ENCODE measurements around the gene GP5. TPM values are rescaled to one million over a fixed set of nuclear protein-coding genes. Genes with fewer than 3 reads are reported as not detected.

The GP5 gene
- total and polyA plus RNA-seq, 2 donors (not counting 1 experiment from before 2014, with no cell fraction given), result 0.01 to 0.15 TPM

DNA sequence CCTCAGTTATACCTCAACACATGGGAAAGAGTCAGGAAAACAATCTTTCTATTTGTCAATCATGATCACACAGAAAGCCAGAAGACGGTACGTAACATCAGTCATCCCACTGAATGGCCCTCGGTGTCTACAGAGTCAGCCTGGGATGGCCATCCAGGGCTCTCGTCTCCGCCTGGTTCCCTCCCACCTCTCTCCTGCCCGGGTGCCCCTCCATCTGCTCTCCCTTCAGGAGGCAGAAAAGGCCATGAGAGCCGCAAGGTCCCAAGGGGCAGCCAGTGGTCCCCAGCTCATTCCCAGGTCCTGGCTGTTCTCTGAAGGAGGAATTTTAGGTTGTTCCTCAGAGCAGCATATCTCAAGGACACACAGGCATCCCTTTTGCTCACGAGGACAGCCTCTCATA, 25.2 kb downstream of the GP5 start:
- no peak overlapping the region for H3K4me2 ChIP-seq (replicated peaks; ENCODE audit: low read depth, low read length, poor library complexity, severe bottlenecking)
- ChIA-PET CTCF (no interaction called here), POLR2A (no interaction called here)
- no peak overlapping the region for H3K27ac Mint-ChIP-seq
- H4K20me1 ChIP-seq (ENCODE audit: control insufficient read depth, insufficient read depth, low read length, poor library complexity, severe bottlenecking), result no peaks in the 10 kb centered on the region
- no peaks in the 10 kb centered on the region for H3K9me3 Mint-ChIP-seq (ENCODE audit: insufficient read depth)
- ATAC-seq (ENCODE audit: low read depth) (no peak), DNase-seq (no peak)
- H3K27me3 ChIP-seq (replicated peaks in 1 of 4; ENCODE audit: control extremely low read depth in 1 of 4, control insufficient read depth in 3 of 4, insufficient read depth in 4 of 4, low read length in 3 of 4), result peaks cover 0 to 19% (median 3%) of the 10 kb centered on the region in 4 experiments
- H3K4me1 ChIP-seq (ENCODE audit: control insufficient read depth in 2 of 2, insufficient read depth in 2 of 2, low read length in 2 of 2), result no peaks in the 10 kb centered on the region
- no peaks in the 10 kb centered on the region for H3K4me1 Mint-ChIP-seq
- peaks cover 0 to 3% (median 0%) of the 10 kb centered on the region in 3 donors for H3K9me3 ChIP-seq (ENCODE audit: control extremely low read depth in 1 of 3, control insufficient read depth in 2 of 3, insufficient read depth in 1 of 3, low read length in 2 of 3)
- 83% methylated on average over 7 of the region's 8 CpGs for WGBS (ENCODE audit: insufficient coverage)
- TF ChIP-seq, protein P1, sequence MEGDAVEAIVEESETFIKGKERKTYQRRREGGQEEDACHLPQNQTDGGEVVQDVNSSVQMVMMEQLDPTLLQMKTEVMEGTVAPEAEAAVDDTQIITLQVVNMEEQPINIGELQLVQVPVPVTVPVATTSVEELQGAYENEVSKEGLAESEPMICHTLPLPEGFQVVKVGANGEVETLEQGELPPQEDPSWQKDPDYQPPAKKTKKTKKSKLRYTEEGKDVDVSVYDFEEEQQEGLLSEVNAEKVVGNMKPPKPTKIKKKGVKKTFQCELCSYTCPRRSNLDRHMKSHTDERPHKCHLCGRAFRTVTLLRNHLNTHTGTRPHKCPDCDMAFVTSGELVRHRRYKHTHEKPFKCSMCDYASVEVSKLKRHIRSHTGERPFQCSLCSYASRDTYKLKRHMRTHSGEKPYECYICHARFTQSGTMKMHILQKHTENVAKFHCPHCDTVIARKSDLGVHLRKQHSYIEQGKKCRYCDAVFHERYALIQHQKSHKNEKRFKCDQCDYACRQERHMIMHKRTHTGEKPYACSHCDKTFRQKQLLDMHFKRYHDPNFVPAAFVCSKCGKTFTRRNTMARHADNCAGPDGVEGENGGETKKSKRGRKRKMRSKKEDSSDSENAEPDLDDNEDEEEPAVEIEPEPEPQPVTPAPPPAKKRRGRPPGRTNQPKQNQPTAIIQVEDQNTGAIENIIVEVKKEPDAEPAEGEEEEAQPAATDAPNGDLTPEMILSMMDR (IDR thresholded peaks at IDR 0.05), result no peak
- TF ChIP-seq EZH2 (IDR thresholded peaks at IDR 0.05; ENCODE audit: borderline replicate concordance, insufficient read depth, low read depth, low read length, poor library complexity, severe bottlenecking), result no peak
- H3K4me3 Mint-ChIP-seq, result no peak overlapping the region
- H3K9ac ChIP-seq (ENCODE audit: low read length), result no peak overlapping the region
- intact Hi-C loops (cut with micrococcal nuclease), result no loop called here
- H2AFZ ChIP-seq (ENCODE audit: insufficient read depth, low read depth, low read length, poor library complexity, severe bottlenecking), result no peak overlapping the region
- H3K4me3 ChIP-seq (ENCODE audit: control extremely low read depth in 1 of 5, extremely low read depth in 1 of 5, insufficient read depth in 1 of 5, low read depth in 2 of 5, low read length in 4 of 5), result no peak overlapping the region
- H3K79me2 ChIP-seq (ENCODE audit: control insufficient read depth, insufficient read depth, low read length), result no peaks in the 10 kb centered on the region
- no peak overlapping the region for H3K27ac ChIP-seq (ENCODE audit: low read length in 2 of 2)
- peaks cover 52% of the 10 kb centered on the region for H3K27me3 Mint-ChIP-seq
- H3K36me3 ChIP-seq (replicated peaks in 1 of 2; ENCODE audit: control extremely low read depth in 1 of 2, control insufficient read depth in 1 of 2, extremely low read depth in 1 of 2, insufficient read depth in 2 of 2, low read length in 1 of 2), result no peaks in the 10 kb centered on the region

DNA sequence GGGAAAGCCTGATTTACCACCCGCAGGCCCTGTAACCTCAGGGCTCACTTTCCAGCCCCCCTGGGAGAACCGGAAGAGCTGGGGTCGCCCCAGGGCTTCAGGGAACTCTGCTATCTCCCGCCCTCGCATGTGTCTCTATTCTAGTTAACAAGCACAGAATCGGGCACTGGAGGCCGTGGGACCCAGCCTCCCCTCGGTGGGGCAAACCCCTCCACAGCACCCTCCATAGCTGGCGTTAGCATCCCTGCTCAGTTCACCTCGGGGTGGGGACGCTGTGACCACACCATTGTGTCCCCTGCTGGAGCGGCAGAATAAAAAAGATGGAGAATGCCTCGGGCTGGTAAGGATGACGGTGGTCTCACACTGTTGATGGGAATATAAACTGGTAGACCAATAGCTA, 26.0 kb downstream of the GP5 start:
- Histone ChIP-seq H3K79me2 (ENCODE audit: control insufficient read depth, insufficient read depth, low read length) (no peaks in the 10 kb centered on the region), H3K27me3 (replicated peaks in 1 of 4; ENCODE audit: control extremely low read depth in 1 of 4, control insufficient read depth in 3 of 4, insufficient read depth in 4 of 4, low read length in 3 of 4) (peaks cover 0 to 28% (median 3%) of the 10 kb centered on the region in 4 experiments), H2AFZ (ENCODE audit: insufficient read depth, low read depth, low read length, poor library complexity, severe bottlenecking) (no peak overlapping the region), H3K9ac (ENCODE audit: low read length) (no peak overlapping the region), H3K36me3 (replicated peaks in 1 of 2; ENCODE audit: control extremely low read depth in 1 of 2, control insufficient read depth in 1 of 2, extremely low read depth in 1 of 2, insufficient read depth in 2 of 2, low read length in 1 of 2) (no peaks in the 10 kb centered on the region), H3K9me3 (ENCODE audit: control extremely low read depth in 1 of 3, control insufficient read depth in 2 of 3, insufficient read depth in 1 of 3, low read length in 2 of 3) (peaks cover 0 to 3% (median 0%) of the 10 kb centered on the region in 3 donors), H3K4me3 (ENCODE audit: control extremely low read depth in 1 of 5, extremely low read depth in 1 of 5, insufficient read depth in 1 of 5, low read depth in 2 of 5, low read length in 4 of 5) (no peak overlapping the region), H3K27ac (ENCODE audit: low read length in 2 of 2) (no peak overlapping the region), H3K4me1 (ENCODE audit: control insufficient read depth in 2 of 2, insufficient read depth in 2 of 2, low read length in 2 of 2) (no peaks in the 10 kb centered on the region), H4K20me1 (ENCODE audit: control insufficient read depth, insufficient read depth, low read length, poor library complexity, severe bottlenecking) (no peaks in the 10 kb centered on the region), H3K4me2 (replicated peaks; ENCODE audit: low read depth, low read length, poor library complexity, severe bottlenecking) (no peak overlapping the region)
- intact Hi-C loops (cut with micrococcal nuclease), result no loop called here
- 89% methylated on average over 9 of the region's 14 CpGs for WGBS (ENCODE audit: insufficient coverage)
- no peak overlapping the region for H3K27ac Mint-ChIP-seq
- peaks cover 52% of the 10 kb centered on the region for H3K27me3 Mint-ChIP-seq
- H3K4me1 Mint-ChIP-seq, result no peaks in the 10 kb centered on the region
- ATAC-seq (ENCODE audit: low read depth) (no peak), DNase-seq (no peak)
- TF ChIP-seq, protein P1 (IDR thresholded peaks at IDR 0.05), result no peak
- no peak for TF ChIP-seq EZH2 (IDR thresholded peaks at IDR 0.05; ENCODE audit: borderline replicate concordance, insufficient read depth, low read depth, low read length, poor library complexity, severe bottlenecking)
- H3K4me3 Mint-ChIP-seq, result no peak overlapping the region
- CTCF ChIA-PET, result no interaction called here
- POLR2A ChIA-PET, result no interaction called here
- H3K9me3 Mint-ChIP-seq (ENCODE audit: insufficient read depth), result no peaks in the 10 kb centered on the region
